B cell (primary cell): ENCODE measurements around the gene DNMBP. TPM values are rescaled to one million over a fixed set of nuclear protein-coding genes. Genes with fewer than 3 reads are reported as not detected.

Experiments used
- ATAC-seq: fragments of 200-7000 bp; cut with Tn5 transposase; one replicate; pipeline ENCODE4 v1.10.0; 2021; ENCODE audit warnings: low read depth, mild to moderate bottlenecking, moderate number of reproducible peaks, moderate library complexity
- CTCF ChIA-PET: fragments of 350-600 bp; sonication (Branson Sonifier 250); formaldehyde crosslinking; loops from one replicate; lab custom pipeline; 2021; ENCODE audit warnings: antibody characterized with exemption, inconsistent platforms; lab: Charles Lee
- POLR2A ChIA-PET: fragments of 350-600 bp; sonication (Branson Sonifier 250); formaldehyde crosslinking; loops from one replicate; lab custom pipeline; 2021; ENCODE audit warnings: antibody characterized with exemption; lab: Charles Lee
- DNase-seq: peaks from one replicate; pipeline ENCODE4 v3.0.0; 2013
- H2AFZ ChIP-seq: 2 replicates; pipeline ENCODE4 v1.6.1; 2012; ENCODE audit warnings: mild to moderate bottlenecking, low read depth, low read length; ENCODE audit not compliant: insufficient read depth, poor library complexity, severe bottlenecking
- H3K27ac ChIP-seq, 2 donors: 1 replicate in 1 of 2; 2 replicates in 1 of 2; pipeline ENCODE4 v1.5.1; 2012 to 2013; ENCODE audit warnings: low read length in 2 of 2, mild to moderate bottlenecking in 2 of 2, moderate library complexity in 1 of 2
- H3K27me3 ChIP-seq, 4 experiments: fragments of 200-600 bp in 1 of 4; sonication (generic) in 1 of 4; replicated peaks in 1 of 4; 1 replicate in 2 of 4; 2 replicates in 2 of 4; pipeline versions ENCODE4 v1.6.1 to v1.7.0; 2013 to 2016; ENCODE audit warnings: low read length in 3 of 4, mild to moderate bottlenecking in 2 of 4, mixed read lengths in 1 of 4, moderate library complexity in 1 of 4; ENCODE audit not compliant: insufficient read depth in 4 of 4, control insufficient read depth in 3 of 4; ENCODE audit errors: control extremely low read depth in 1 of 4
- H3K36me3 ChIP-seq, 2 experiments: replicated peaks in 1 of 2; 1 replicate in 1 of 2; 2 replicates in 1 of 2; pipeline versions ENCODE4 v1.6.1 to v1.7.1; 2013; ENCODE audit warnings: low read length in 1 of 2; ENCODE audit not compliant: insufficient read depth in 2 of 2, control insufficient read depth in 1 of 2; ENCODE audit errors: control extremely low read depth in 1 of 2, extremely low read depth in 1 of 2
- H3K4me1 ChIP-seq, 2 donors: fragments of 200-600 bp in 1 of 2; sonication (generic) in 1 of 2; 1 replicate in 1 of 2; 2 replicates in 1 of 2; pipeline versions ENCODE4 v1.5.1 to v1.6.1; 2013 to 2017; ENCODE audit warnings: low read length in 2 of 2; ENCODE audit not compliant: control insufficient read depth in 2 of 2, insufficient read depth in 2 of 2
- H3K4me2 ChIP-seq: replicated peaks from 2 replicates; pipeline ENCODE3; 2012; ENCODE audit warnings: mild to moderate bottlenecking, low read depth, low read length; ENCODE audit not compliant: poor library complexity, severe bottlenecking
- H3K4me3 ChIP-seq, 5 experiments: fragments of 200-600 bp in 1 of 5; sonication (generic) in 1 of 5; 1 replicate in 3 of 5; 2 replicates in 2 of 5; pipeline versions ENCODE4 v1.5.1 to v1.7.0; 2011 to 2016; ENCODE audit warnings: low read length in 4 of 5, mild to moderate bottlenecking in 4 of 5, low read depth in 2 of 5, control low read depth in 1 of 5, moderate library complexity in 1 of 5; ENCODE audit not compliant: insufficient read depth in 1 of 5; ENCODE audit errors: control extremely low read depth in 1 of 5, extremely low read depth in 1 of 5
- H3K79me2 ChIP-seq: fragments of 200-600 bp; sonication (generic); one replicate; pipeline ENCODE4 v1.6.0; 2016; ENCODE audit warnings: low read length; ENCODE audit not compliant: control insufficient read depth, insufficient read depth
- H3K9ac ChIP-seq: fragments of 200-600 bp; sonication (generic); 2 replicates; pipeline ENCODE4 v1.6.1; 2017; ENCODE audit warnings: mild to moderate bottlenecking, low read length, moderate library complexity
- H3K9me3 ChIP-seq, 3 donors: one replicate each; pipeline versions ENCODE4 v1.6.1 to v1.7.1; 2013; ENCODE audit warnings: low read length in 2 of 3; ENCODE audit not compliant: control insufficient read depth in 2 of 3, insufficient read depth in 1 of 3; ENCODE audit errors: control extremely low read depth in 1 of 3
- H4K20me1 ChIP-seq: 2 replicates; pipeline ENCODE4 v1.6.0; 2012; ENCODE audit warnings: mild to moderate bottlenecking, low read length; ENCODE audit not compliant: insufficient read depth, control insufficient read depth, poor library complexity, severe bottlenecking
- H3K27ac Mint-ChIP-seq: one replicate; pipeline ENCODE4 v1.8.0; 2021; ENCODE audit warnings: mixed read lengths
- H3K27me3 Mint-ChIP-seq: one replicate; pipeline ENCODE4 v1.8.0; 2021; ENCODE audit warnings: mixed read lengths
- H3K4me1 Mint-ChIP-seq: one replicate; pipeline ENCODE4 v1.8.0; 2021; ENCODE audit warnings: mixed read lengths
- H3K4me3 Mint-ChIP-seq: one replicate; pipeline ENCODE4 v1.8.0; 2021; ENCODE audit warnings: mixed read lengths
- H3K9me3 Mint-ChIP-seq: one replicate; pipeline ENCODE4 v1.8.0; 2022; ENCODE audit warnings: mixed read lengths; ENCODE audit not compliant: insufficient read depth
- CTCF ChIP-seq: fragments of 200-600 bp; IDR thresholded peaks from one replicate; pipeline ENCODE4 v1.8.0; 2022; ENCODE audit warnings: antibody characterized with exemption, mild to moderate bottlenecking
- EZH2 ChIP-seq: IDR thresholded peaks from 2 replicates; pipeline ENCODE4 v1.6.1; 2012; ENCODE audit warnings: borderline replicate concordance, low read depth, mild to moderate bottlenecking, moderate library complexity, low read length; ENCODE audit not compliant: insufficient read depth, poor library complexity, severe bottlenecking
- WGBS: methylation state at CpG from one replicate; pipeline ENCODE4 v1.1.5; 2013; ENCODE audit warnings: missing lambda C conversion rate; ENCODE audit not compliant: insufficient coverage; 5-methylcytosine and 5-hydroxymethylcytosine counted together
- intact Hi-C: fragments of 100-400 bp; cut with micrococcal nuclease; formaldehyde crosslinking; loops from one replicate; pipeline ENCODE4 v1.10.0; 2022
- polyA plus RNA-seq: library from polyadenylated mRNA; depleted of rRNA; stranded (reverse); fragments of >200 nt; gene quantifications from 2 replicates; pipeline ENCODE4 v1.2.3, GENCODE V29; 2012
- total RNA-seq, 2 donors: library from RNA; stranded (reverse); fragments of 120-200 nt in 1 of 2; gene quantifications; 1 replicate in 1 of 2; 2 replicates in 1 of 2; pipeline versions ENCODE4 v1.2.3 to v1.2.4, GENCODE V29; 2013 to 2022

The DNMBP gene
- total and polyA plus RNA-seq, 2 donors (not counting 1 experiment from before 2014, with no cell fraction given), result 12.8 to 22.6 TPM

GRCh38 chr10:100024748-100025147 is 15.0 kb upstream of the DNMBP start:
- POLR2A ChIA-PET, result no interaction called here
- TF ChIP-seq EZH2, result no peak
- no peak for TF ChIP-seq CTCF
- no peak overlapping the region for H2AFZ ChIP-seq

GRCh38 chr10:100022403-100022802 is 12.7 kb upstream of the DNMBP start:
- intact Hi-C loops, result no loop called here
- Histone ChIP-seq H3K9me3 (peaks cover 0 to 7% (median under 1%) of the 10 kb centered on the region in 3 donors), H3K27ac (no peak overlapping the region), H3K4me1 (peaks cover 11% of the 10 kb centered on the region in 2 donors), H3K36me3 (no peaks in the 10 kb centered on the region), H3K4me3 (no peak overlapping the region), H3K4me2 (no peak overlapping the region), H3K9ac (no peak overlapping the region), H2AFZ (no peak overlapping the region), H3K79me2 (no peaks in the 10 kb centered on the region), H4K20me1 (no peaks in the 10 kb centered on the region), H3K27me3 (no peaks in the 10 kb centered on the region)
- Mint-ChIP-seq H3K9me3 (no peaks in the 10 kb centered on the region), H3K4me1 (peaks cover 16% of the 10 kb centered on the region), H3K27me3 (no peaks in the 10 kb centered on the region), H3K4me3 (no peak overlapping the region), H3K27ac (no peak overlapping the region)
- no peak for TF ChIP-seq CTCF
- no peak for TF ChIP-seq EZH2
- ChIA-PET POLR2A (no interaction called here), CTCF (interaction anchor here (0.8 to 3.1 kb wide), 4 partner anchors 12 to 176 kb away, joined by 3 to 25 read pairs (median 20); partner anchors contain the start of gene DNMBP)
- ATAC-seq (no peak), DNase-seq (no peak)
- WGBS, result 100% methylated on average over 1 of the region's 2 CpGs

More at GRCh38 chr10:100024748-100025147, 15.0 kb upstream of the DNMBP start:
- no peaks in the 10 kb centered on the region for H3K27me3 ChIP-seq
- Mint-ChIP-seq H3K4me1 (peaks cover 16% of the 10 kb centered on the region), H3K27me3 (no peaks in the 10 kb centered on the region), H3K4me3 (no peak overlapping the region), H3K27ac (no peak overlapping the region), H3K9me3 (peaks cover 6% of the 10 kb centered on the region)
- CTCF ChIA-PET, result interaction anchor here (0.7 to 1.6 kb wide), 4 partner anchors 21 to 1463 kb away, joined by 3 to 5 read pairs (median 4); no protein-coding TSS in a partner anchor
- H3K9me3 ChIP-seq, result peaks cover 0 to 22% (median 14%) of the 10 kb centered on the region in 3 donors
- H4K20me1 ChIP-seq, result no peaks in the 10 kb centered on the region
- ATAC-seq (no peak), DNase-seq (no peak)
- no peak overlapping the region for H3K9ac ChIP-seq
- peaks cover 11% of the 10 kb centered on the region in 2 donors for H3K4me1 ChIP-seq
- no peaks in the 10 kb centered on the region for H3K79me2 ChIP-seq
- no peak overlapping the region for H3K27ac ChIP-seq
- no peak overlapping the region for H3K4me3 ChIP-seq
- intact Hi-C loops, result no loop called here
- 77% methylated on average over 2 of the region's 11 CpGs for WGBS
- H3K36me3 ChIP-seq, result no peaks in the 10 kb centered on the region
- H3K4me2 ChIP-seq, result no peak overlapping the region
